Uterus (tissue), 4 donors: Measurements from ENCODE around the gene RAPH1. TPM values are rescaled to one million over a fixed set of nuclear protein-coding genes. Genes with fewer than 3 reads are reported as not detected.

Experiments used
- DNase-seq, 2 donors: peaks; one replicate each; pipeline ENCODE4 v3.0.0-alpha.2; 2019 to 2020
- H3K27ac ChIP-seq, 2 donors: fragments of 200-600 bp; sonication (generic); 1 replicate in 1 of 2; 2 replicates in 1 of 2; pipeline ENCODE4 v1.5.1; 2016 to 2018
- H3K27me3 ChIP-seq, 2 donors: fragments of 200-600 bp; sonication (generic); one replicate each; pipeline ENCODE4 v1.5.1; 2018 to 2019; ENCODE audit warnings: control low read depth in 1 of 2
- H3K36me3 ChIP-seq, 2 donors: fragments of 200-600 bp; sonication (generic); one replicate each; pipeline ENCODE4 v1.5.1; 2019; ENCODE audit warnings: control low read depth in 1 of 2
- H3K4me1 ChIP-seq, 2 donors: fragments of 200-600 bp; sonication (generic); one replicate each; pipeline ENCODE4 v1.5.1; 2018 to 2019; ENCODE audit warnings: control low read depth in 1 of 2
- H3K4me3 ChIP-seq, 2 donors: fragments of 200-600 bp; sonication (generic); 1 replicate in 1 of 2; 2 replicates in 1 of 2; pipeline ENCODE4 v1.5.1; 2018 to 2019; ENCODE audit warnings: mild to moderate bottlenecking in 1 of 2
- H3K9me3 ChIP-seq, 2 donors: fragments of 200-600 bp; sonication (generic); one replicate each; pipeline ENCODE4 v1.5.1; 2019; ENCODE audit warnings: control low read depth in 1 of 2
- POLR2A ChIP-seq, 2 donors: fragments of 450-650 bp; IDR thresholded peaks; one replicate each; pipeline ENCODE4 v1.6.1; 2016; ENCODE audit warnings: antibody characterized with exemption in 2 of 2, mild to moderate bottlenecking in 1 of 2, moderate library complexity in 1 of 2
- intact Hi-C: fragments of 100-400 bp; cut with DNase I; formaldehyde crosslinking; loops from one replicate; pipeline ENCODE4 v1.15.1; 2023; ENCODE audit warnings: low total_unique reads
- total RNA-seq, 4 donors: library from RNA; depleted of rRNA in 3 of 4; stranded (reverse); fragments of >200 nt in 3 of 4; gene quantifications; one replicate each; pipeline versions ENCODE4 v1.1.0 to v1.2.4, GENCODE V29; 2014 to 2023
- TF ChIP-seq, protein P1 (sequence below), 4 experiments: fragments of 200-600 bp in 2 of 4; fragments of 450-650 bp in 2 of 4; sonication (generic) in 2 of 4; IDR thresholded peaks; one replicate each; pipeline ENCODE4 v1.5.1; 2016 to 2019; ENCODE audit warnings: antibody characterized with exemption in 4 of 4, mild to moderate bottlenecking in 2 of 4, moderate library complexity in 1 of 4
- donor health status: DM: yes; HTN: yes; CAD: no.

The RAPH1 gene
- total RNA-seq, 4 donors from 2014 or later, result 17.4 to 49.5 (median 23.5) TPM

DNA sequence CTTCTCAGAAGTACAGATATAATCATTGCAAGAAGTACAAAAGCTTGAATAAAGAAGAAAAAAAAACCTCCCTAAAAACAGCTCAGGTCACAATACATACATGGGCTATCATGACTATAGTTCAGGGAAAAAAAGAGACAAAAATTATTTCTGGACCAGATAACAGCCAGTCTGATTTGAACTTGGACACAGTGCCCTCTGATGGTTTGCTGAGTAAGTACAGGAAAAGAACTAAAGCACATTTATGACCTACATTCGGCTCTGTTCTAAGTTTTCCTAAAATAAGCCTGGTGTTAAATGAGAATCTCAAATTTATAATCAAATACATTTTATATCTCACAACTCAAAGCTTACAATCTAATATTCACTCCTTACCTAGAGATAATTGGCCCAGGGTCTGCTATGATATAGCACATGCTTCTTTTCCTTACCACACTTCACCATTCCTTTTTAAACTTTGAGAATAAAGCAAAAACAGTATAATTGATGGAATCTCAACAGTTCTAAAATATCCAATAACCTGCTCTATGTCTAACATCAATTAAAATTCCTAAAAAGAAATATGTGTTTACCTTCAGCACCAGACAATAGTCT lies 81.1 kb downstream of the RAPH1 start:
- DNase-seq, result no peak
- Histone ChIP-seq H3K36me3 (no peaks in the 10 kb centered on the region), H3K9me3 (no peaks in the 10 kb centered on the region), H3K27ac (no peak overlapping the region), H3K4me3 (no peak overlapping the region), H3K4me1 (peaks cover 0 to 5% of the 10 kb centered on the region in 2 donors), H3K27me3 (no peaks in the 10 kb centered on the region)
- no peak for TF ChIP-seq POLR2A (IDR thresholded peaks at IDR 0.05)
- TF ChIP-seq, protein P1, sequence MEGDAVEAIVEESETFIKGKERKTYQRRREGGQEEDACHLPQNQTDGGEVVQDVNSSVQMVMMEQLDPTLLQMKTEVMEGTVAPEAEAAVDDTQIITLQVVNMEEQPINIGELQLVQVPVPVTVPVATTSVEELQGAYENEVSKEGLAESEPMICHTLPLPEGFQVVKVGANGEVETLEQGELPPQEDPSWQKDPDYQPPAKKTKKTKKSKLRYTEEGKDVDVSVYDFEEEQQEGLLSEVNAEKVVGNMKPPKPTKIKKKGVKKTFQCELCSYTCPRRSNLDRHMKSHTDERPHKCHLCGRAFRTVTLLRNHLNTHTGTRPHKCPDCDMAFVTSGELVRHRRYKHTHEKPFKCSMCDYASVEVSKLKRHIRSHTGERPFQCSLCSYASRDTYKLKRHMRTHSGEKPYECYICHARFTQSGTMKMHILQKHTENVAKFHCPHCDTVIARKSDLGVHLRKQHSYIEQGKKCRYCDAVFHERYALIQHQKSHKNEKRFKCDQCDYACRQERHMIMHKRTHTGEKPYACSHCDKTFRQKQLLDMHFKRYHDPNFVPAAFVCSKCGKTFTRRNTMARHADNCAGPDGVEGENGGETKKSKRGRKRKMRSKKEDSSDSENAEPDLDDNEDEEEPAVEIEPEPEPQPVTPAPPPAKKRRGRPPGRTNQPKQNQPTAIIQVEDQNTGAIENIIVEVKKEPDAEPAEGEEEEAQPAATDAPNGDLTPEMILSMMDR (IDR thresholded peaks at IDR 0.05), result peak; percentile 53 to 76 (median 72)
- intact Hi-C loops, result no loop called here

GRCh38 chr2:203451689-203452088 lies 83.4 kb downstream of the RAPH1 start:
- H3K4me3 ChIP-seq, result no peak overlapping the region
- H3K9me3 ChIP-seq, result no peaks in the 10 kb centered on the region
- no peaks in the 10 kb centered on the region for H3K27me3 ChIP-seq
- DNase-seq, result no peak
- no peak for TF ChIP-seq POLR2A (IDR thresholded peaks at IDR 0.05)
- TF ChIP-seq, protein P1 (IDR thresholded peaks at IDR 0.05), result no peak
- no peak overlapping the region for H3K27ac ChIP-seq
- intact Hi-C loops, result no loop called here
- no peaks in the 10 kb centered on the region for H3K36me3 ChIP-seq
- H3K4me1 ChIP-seq, result peaks cover 0 to 5% of the 10 kb centered on the region in 2 donors

DNA sequence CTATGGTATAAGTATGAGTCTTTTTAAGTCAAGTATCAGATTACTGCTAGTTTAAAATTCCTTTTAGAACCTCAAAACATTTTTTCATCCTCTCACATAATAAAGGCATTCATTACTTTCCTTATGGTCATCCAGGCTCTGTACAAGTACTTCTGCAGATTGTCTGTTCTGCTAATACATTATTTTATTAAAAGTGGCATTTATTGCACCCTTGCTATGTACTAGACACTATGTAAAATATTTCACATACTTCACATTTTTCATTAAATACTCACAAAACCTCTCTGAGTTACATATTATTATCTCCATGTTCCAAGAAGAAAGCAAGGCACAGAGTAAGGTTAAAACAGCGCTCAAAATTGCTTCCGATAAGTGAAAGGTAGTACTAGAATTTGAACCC lies 84.1 kb downstream of the RAPH1 start:
- H3K36me3 ChIP-seq, result no peaks in the 10 kb centered on the region

GRCh38 chr2:203450561-203450960 lies 84.5 kb downstream of the RAPH1 start:
- DNase-seq, result no peak
- no peak overlapping the region for H3K4me3 ChIP-seq
- intact Hi-C loops, result no loop called here
- TF ChIP-seq, protein P1 (IDR thresholded peaks at IDR 0.05), result no peak
- TF ChIP-seq POLR2A (IDR thresholded peaks at IDR 0.05), result no peak
- no peaks in the 10 kb centered on the region for H3K36me3 ChIP-seq
- H3K9me3 ChIP-seq, result no peaks in the 10 kb centered on the region
- H3K27me3 ChIP-seq, result no peaks in the 10 kb centered on the region
- peaks cover 0 to 5% of the 10 kb centered on the region in 2 donors for H3K4me1 ChIP-seq
- no peak overlapping the region for H3K27ac ChIP-seq

More for the DNA sequence above, 84.1 kb downstream of the RAPH1 start:
- no peaks in the 10 kb centered on the region for H3K9me3 ChIP-seq
- TF ChIP-seq, protein P1 (IDR thresholded peaks at IDR 0.05), result no peak
- TF ChIP-seq POLR2A (IDR thresholded peaks at IDR 0.05), result no peak
- intact Hi-C loops, result no loop called here
- no peak overlapping the region for H3K27ac ChIP-seq
- peaks cover 0 to 5% of the 10 kb centered on the region in 2 donors for H3K4me1 ChIP-seq
- no peaks in the 10 kb centered on the region for H3K27me3 ChIP-seq
- H3K4me3 ChIP-seq, result no peak overlapping the region
- DNase-seq, result no peak

DNA sequence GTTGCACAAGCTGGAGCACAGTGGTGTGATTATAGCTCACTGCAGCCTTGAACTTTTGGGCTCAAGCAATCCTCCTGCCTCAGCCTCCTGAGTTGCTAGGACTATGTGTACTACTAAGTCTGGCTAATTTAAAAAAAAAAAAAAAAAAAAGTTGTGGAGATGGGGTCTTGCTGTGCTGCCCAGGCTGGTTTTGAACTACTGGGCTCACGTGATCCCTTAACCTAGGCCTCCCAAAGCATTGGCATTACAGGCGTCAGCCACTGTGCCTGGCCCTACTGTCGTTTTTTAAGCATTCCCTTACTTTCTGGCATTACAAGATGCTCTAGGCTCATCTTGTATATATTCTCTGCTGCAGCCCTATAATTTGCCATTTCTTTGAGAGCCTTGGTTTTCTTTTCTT lies 88.3 kb downstream of the RAPH1 start:
- intact Hi-C loops, result no loop called here
- no peaks in the 10 kb centered on the region for H3K9me3 ChIP-seq
- TF ChIP-seq, protein P1 (IDR thresholded peaks at IDR 0.05), result no peak
- no peak for TF ChIP-seq POLR2A (IDR thresholded peaks at IDR 0.05)
- H3K4me3 ChIP-seq, result no peak overlapping the region
- H3K27ac ChIP-seq, result no peak overlapping the region
- no peaks in the 10 kb centered on the region for H3K27me3 ChIP-seq
- H3K36me3 ChIP-seq, result no peaks in the 10 kb centered on the region
- no peaks in the 10 kb centered on the region for H3K4me1 ChIP-seq
- no peak for DNase-seq
